ENCODE measurements around the gene SIPA1.
A peak's percentile ranks its signal among the peaks of the same experiment; 100 is the strongest.

Gene SIPA1

GRCh38 chr11:65641297-65642013, 3.6 kb downstream of the SIPA1 start:
- Histone ChIP-seq H3K9ac (ENCODE audit: low read length) (peak overlapping the region; percentile 56), H4K5ac (ENCODE audit: low read length) (no peak overlapping the region), H2BK15ac (replicated peaks; ENCODE audit: low read depth) (no peak overlapping the region), H2BK120ac (ENCODE audit: low read depth, low read length) (no peak overlapping the region), H3K4me3 (ENCODE audit: low read length) (no peak overlapping the region), H3K23ac (ENCODE audit: low read length) (no peak overlapping the region), H3K27me3 (ENCODE audit: insufficient read depth, low read length, poor library complexity) (no peaks in the 10 kb centered on the region), H3K79me1 (ENCODE audit: low read length) (no peaks in the 10 kb centered on the region), H3K27ac (ENCODE audit: low read depth, low read length) (no peak overlapping the region), H3K79me2 (ENCODE audit: control insufficient read depth, insufficient read depth, low read length) (no peaks in the 10 kb centered on the region), H3K4ac (ENCODE audit: low read depth, low read length) (no peak overlapping the region), H3K56ac (ENCODE audit: low read length) (peak overlapping the region; percentile 76), H2AK5ac (ENCODE audit: low read length) (no peak overlapping the region), H3K18ac (ENCODE audit: low read length) (no peak overlapping the region), H4K8ac (ENCODE audit: low read depth, low read length) (no peak overlapping the region), H2BK5ac (ENCODE audit: low read length) (no peak overlapping the region), H3K4me2 (ENCODE audit: low read length) (peak overlapping the region; percentile 46), H3K36me3 (ENCODE audit: control insufficient read depth, insufficient read depth, low read length) (peaks cover 2% of the 10 kb centered on the region), H3K4me1 (ENCODE audit: control insufficient read depth, low read depth, low read length) (peaks cover 5% of the 10 kb centered on the region)
- DNase-seq = no peak
- WGBS (ENCODE audit: extremely low coverage, insufficient coverage, low lambda C conversion rate) = no CpG with 5 or more reads among the region's 16 CpGs

DNA sequence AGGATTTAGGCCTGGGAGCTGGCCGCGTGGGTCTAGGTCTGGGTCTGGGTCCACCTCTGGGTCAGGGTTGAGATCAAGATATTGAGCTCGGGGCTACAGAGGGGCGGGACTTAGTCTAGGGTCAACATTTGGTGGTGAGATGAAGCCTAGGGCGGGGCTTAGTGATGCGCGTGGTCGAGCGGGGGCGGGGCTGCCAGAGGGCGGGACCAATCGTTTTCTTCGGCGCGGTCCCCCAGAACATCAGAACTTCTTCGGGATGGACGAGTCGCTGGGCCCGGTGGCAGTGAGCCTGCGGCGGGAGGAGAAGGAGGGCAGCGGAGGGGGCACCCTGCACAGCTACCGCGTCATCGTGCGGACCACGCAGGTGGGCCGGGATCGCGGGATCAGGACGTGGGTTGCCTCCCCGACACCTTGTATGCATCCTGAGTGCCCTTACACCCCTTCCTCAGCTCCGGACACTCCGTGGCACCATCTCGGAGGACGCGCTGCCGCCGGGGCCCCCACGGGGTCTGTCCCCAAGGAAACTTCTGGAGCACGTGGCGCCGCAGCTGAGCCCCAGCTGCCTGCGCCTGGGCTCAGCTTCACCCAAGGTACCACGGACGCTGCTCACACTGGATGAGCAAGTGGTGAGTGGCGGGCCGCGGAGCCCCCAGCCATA, 4.2 kb downstream of the SIPA1 start:
- no peak overlapping the region for H3K23ac ChIP-seq (ENCODE audit: low read length)
- no CpG with 5 or more reads among the region's 49 CpGs for WGBS (ENCODE audit: extremely low coverage, insufficient coverage, low lambda C conversion rate)
- no peak overlapping the region for H2BK15ac ChIP-seq (replicated peaks; ENCODE audit: low read depth)

GRCh38 chr11:65643971-65644370, 6.1 kb downstream of the SIPA1 start:
- H3K4me3 ChIP-seq (ENCODE audit: low read length) = no peak overlapping the region
- no peak overlapping the region for H2BK15ac ChIP-seq (replicated peaks; ENCODE audit: low read depth)
- H3K18ac ChIP-seq (ENCODE audit: low read length) = no peak overlapping the region
- H3K27ac ChIP-seq (ENCODE audit: low read depth, low read length) = no peak overlapping the region
- H3K4ac ChIP-seq (ENCODE audit: low read depth, low read length) = no peak overlapping the region
- peak; percentile 57 for DNase-seq
- no peak overlapping the region for H3K4me2 ChIP-seq (ENCODE audit: low read length)
- no peak overlapping the region for H3K23ac ChIP-seq (ENCODE audit: low read length)
- peaks cover 2% of the 10 kb centered on the region for H3K4me1 ChIP-seq (ENCODE audit: control insufficient read depth, low read depth, low read length)
- no peaks in the 10 kb centered on the region for H3K79me2 ChIP-seq (ENCODE audit: control insufficient read depth, insufficient read depth, low read length)
- H3K36me3 ChIP-seq (ENCODE audit: control insufficient read depth, insufficient read depth, low read length) = no peaks in the 10 kb centered on the region
- H4K8ac ChIP-seq (ENCODE audit: low read depth, low read length) = no peak overlapping the region
- H3K27me3 ChIP-seq (ENCODE audit: insufficient read depth, low read length, poor library complexity) = no peaks in the 10 kb centered on the region
- no peak overlapping the region for H2AK5ac ChIP-seq (ENCODE audit: low read length)
- no peak overlapping the region for H2BK5ac ChIP-seq (ENCODE audit: low read length)
- no peak overlapping the region for H4K5ac ChIP-seq (ENCODE audit: low read length)
- no peak overlapping the region for H3K9ac ChIP-seq (ENCODE audit: low read length)
- WGBS (ENCODE audit: extremely low coverage, insufficient coverage, low lambda C conversion rate) = no CpG with 5 or more reads among the region's 6 CpGs
- H2BK120ac ChIP-seq (ENCODE audit: low read depth, low read length) = no peak overlapping the region
- no peak overlapping the region for H3K56ac ChIP-seq (ENCODE audit: low read length)
- no peaks in the 10 kb centered on the region for H3K79me1 ChIP-seq (ENCODE audit: low read length)

More for the DNA sequence above, 4.2 kb downstream of the SIPA1 start:
- no peaks in the 10 kb centered on the region for H3K79me1 ChIP-seq (ENCODE audit: low read length)
- H4K8ac ChIP-seq (ENCODE audit: low read depth, low read length) = no peak overlapping the region
- no peaks in the 10 kb centered on the region for H3K79me2 ChIP-seq (ENCODE audit: control insufficient read depth, insufficient read depth, low read length)
- no peaks in the 10 kb centered on the region for H3K36me3 ChIP-seq (ENCODE audit: control insufficient read depth, insufficient read depth, low read length)
- H2AK5ac ChIP-seq (ENCODE audit: low read length) = no peak overlapping the region
- H3K9ac ChIP-seq (ENCODE audit: low read length) = peak overlapping the region; percentile 72
- no peak overlapping the region for H2BK5ac ChIP-seq (ENCODE audit: low read length)
- H4K5ac ChIP-seq (ENCODE audit: low read length) = no peak overlapping the region
- peak overlapping the region; percentile 79 for H3K56ac ChIP-seq (ENCODE audit: low read length)
- H3K27me3 ChIP-seq (ENCODE audit: insufficient read depth, low read length, poor library complexity) = no peaks in the 10 kb centered on the region
- peak; percentile 66 for DNase-seq
- peaks cover 5% of the 10 kb centered on the region for H3K4me1 ChIP-seq (ENCODE audit: control insufficient read depth, low read depth, low read length)
- no peak overlapping the region for H3K18ac ChIP-seq (ENCODE audit: low read length)
- no peak overlapping the region for H2BK120ac ChIP-seq (ENCODE audit: low read depth, low read length)
- no peak overlapping the region for H3K27ac ChIP-seq (ENCODE audit: low read depth, low read length)
- H3K4me2 ChIP-seq (ENCODE audit: low read length) = peak overlapping the region; percentile 93
- H3K4ac ChIP-seq (ENCODE audit: low read depth, low read length) = no peak overlapping the region
- H3K4me3 ChIP-seq (ENCODE audit: low read length) = peak overlapping the region; percentile 51

DNA sequence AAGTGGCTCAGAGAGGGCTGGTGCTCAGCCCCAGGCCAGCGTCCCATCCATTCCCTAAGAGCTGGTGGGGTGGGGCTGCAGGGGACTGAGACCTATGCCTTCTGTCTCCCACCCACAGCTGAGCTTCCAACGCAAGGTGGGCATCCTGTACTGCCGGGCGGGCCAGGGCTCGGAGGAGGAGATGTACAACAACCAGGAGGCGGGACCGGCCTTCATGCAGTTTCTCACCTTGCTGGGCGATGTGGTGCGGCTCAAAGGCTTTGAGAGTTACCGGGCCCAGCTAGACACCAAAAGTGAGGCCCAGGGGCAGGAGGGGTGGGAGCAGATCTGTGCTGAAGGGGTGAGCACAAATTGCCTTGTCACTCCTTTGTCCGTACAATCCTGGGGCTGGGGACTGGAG, 6.9 kb downstream of the SIPA1 start:
- no peak overlapping the region for H3K23ac ChIP-seq (ENCODE audit: low read length)
- no peak overlapping the region for H3K56ac ChIP-seq (ENCODE audit: low read length)
- H2AK5ac ChIP-seq (ENCODE audit: low read length) = no peak overlapping the region
- no peak overlapping the region for H3K4me2 ChIP-seq (ENCODE audit: low read length)
- no peak overlapping the region for H2BK5ac ChIP-seq (ENCODE audit: low read length)
- H2BK120ac ChIP-seq (ENCODE audit: low read depth, low read length) = no peak overlapping the region
- no peak overlapping the region for H3K4ac ChIP-seq (ENCODE audit: low read depth, low read length)
- no peaks in the 10 kb centered on the region for H3K79me1 ChIP-seq (ENCODE audit: low read length)
- H3K4me3 ChIP-seq (ENCODE audit: low read length) = no peak overlapping the region
- no CpG with 5 or more reads among the region's 11 CpGs for WGBS (ENCODE audit: extremely low coverage, insufficient coverage, low lambda C conversion rate)
- DNase-seq = no peak
- no peak overlapping the region for H3K27ac ChIP-seq (ENCODE audit: low read depth, low read length)
- no peaks in the 10 kb centered on the region for H3K27me3 ChIP-seq (ENCODE audit: insufficient read depth, low read length, poor library complexity)
- no peak overlapping the region for H3K9ac ChIP-seq (ENCODE audit: low read length)
- H3K4me1 ChIP-seq (ENCODE audit: control insufficient read depth, low read depth, low read length) = peaks cover 2% of the 10 kb centered on the region
- no peak overlapping the region for H4K5ac ChIP-seq (ENCODE audit: low read length)
- H3K79me2 ChIP-seq (ENCODE audit: control insufficient read depth, insufficient read depth, low read length) = no peaks in the 10 kb centered on the region
- H4K8ac ChIP-seq (ENCODE audit: low read depth, low read length) = no peak overlapping the region
- no peak overlapping the region for H2BK15ac ChIP-seq (replicated peaks; ENCODE audit: low read depth)
- H3K36me3 ChIP-seq (ENCODE audit: control insufficient read depth, insufficient read depth, low read length) = no peaks in the 10 kb centered on the region
- no peak overlapping the region for H3K18ac ChIP-seq (ENCODE audit: low read length)

- no CpG with 5 or more reads among the region's 10 CpGs for WGBS (ENCODE audit: extremely low coverage, insufficient coverage, low lambda C conversion rate)
- peaks cover 2% of the 10 kb centered on the region for H3K4me1 ChIP-seq (ENCODE audit: control insufficient read depth, low read depth, low read length)
- H3K18ac ChIP-seq (ENCODE audit: low read length) = no peak overlapping the region
- H3K23ac ChIP-seq (ENCODE audit: low read length) = no peak overlapping the region
- no peak overlapping the region for H3K56ac ChIP-seq (ENCODE audit: low read length)
- H4K8ac ChIP-seq (ENCODE audit: low read depth, low read length) = no peak overlapping the region
- no peak overlapping the region for H3K9ac ChIP-seq (ENCODE audit: low read length)
- no peak overlapping the region for H2BK5ac ChIP-seq (ENCODE audit: low read length)
- H4K5ac ChIP-seq (ENCODE audit: low read length) = no peak overlapping the region
- no peak overlapping the region for H2AK5ac ChIP-seq (ENCODE audit: low read length)
- H3K79me2 ChIP-seq (ENCODE audit: control insufficient read depth, insufficient read depth, low read length) = no peaks in the 10 kb centered on the region
- H3K4ac ChIP-seq (ENCODE audit: low read depth, low read length) = no peak overlapping the region
- peak; percentile 51 for DNase-seq
- H3K36me3 ChIP-seq (ENCODE audit: control insufficient read depth, insufficient read depth, low read length) = no peaks in the 10 kb centered on the region
- H3K4me3 ChIP-seq (ENCODE audit: low read length) = no peak overlapping the region
- H3K27me3 ChIP-seq (ENCODE audit: insufficient read depth, low read length, poor library complexity) = no peaks in the 10 kb centered on the region
- H3K4me2 ChIP-seq (ENCODE audit: low read length) = no peak overlapping the region
- H2BK15ac ChIP-seq (replicated peaks; ENCODE audit: low read depth) = no peak overlapping the region
- no peaks in the 10 kb centered on the region for H3K79me1 ChIP-seq (ENCODE audit: low read length)
- no peak overlapping the region for H2BK120ac ChIP-seq (ENCODE audit: low read depth, low read length)
- H3K27ac ChIP-seq (ENCODE audit: low read depth, low read length) = no peak overlapping the region
These were observed 7.8 kb downstream of the SIPA1 start for GRCh38 chr11:65645710-65646109.
